ENCODE data around the gene TMC8. TPM values are rescaled to one million over a fixed set of nuclear protein-coding genes. Genes with fewer than 3 reads are reported as not detected.

Gene TMC8
- total and polyA plus RNA-seq, 2 of the 8 experiments (the other 6 are each of a cell fraction or from before 2014, with no cell fraction given), result 1.00 to 2.8 TPM

DNA sequence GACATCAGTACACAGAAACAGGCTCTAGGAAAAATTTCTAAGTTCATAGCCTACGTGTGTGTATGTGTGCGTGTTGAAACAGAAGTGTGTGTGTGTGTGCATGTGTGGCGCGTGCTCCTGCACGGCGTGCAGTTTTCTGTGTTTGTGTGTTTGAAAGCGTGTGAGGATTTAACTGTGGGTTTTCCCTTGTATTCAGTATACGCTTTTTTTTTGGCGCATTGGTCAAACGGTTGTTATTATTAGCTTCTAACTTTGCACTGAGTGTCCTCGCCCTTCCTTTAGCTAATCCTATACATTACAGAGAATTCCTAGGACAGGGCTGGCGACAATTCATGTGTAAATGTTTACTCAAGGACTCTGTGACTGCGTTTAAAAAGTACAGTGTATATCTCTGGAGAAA is 25.0 kb upstream of the TMC8 start:
- Histone ChIP-seq H3K79me1 (ENCODE audit: low read depth, low read length) (no peaks in the 10 kb centered on the region), H2BK15ac (ENCODE audit: low read length) (no peak overlapping the region), H4K5ac (ENCODE audit: insufficient read length, low read depth, low read length) (no peak overlapping the region), H3K27ac (ENCODE audit: low read depth, low read length) (no peak overlapping the region), H3K56ac (replicated peaks; ENCODE audit: insufficient read length, low read depth, low read length) (no peak overlapping the region), H3K4ac (replicated peaks; ENCODE audit: insufficient read length, low read depth, low read length) (no peak overlapping the region), H3K18ac (ENCODE audit: extremely low read depth, low read length) (no peak overlapping the region), H4K91ac (replicated peaks; ENCODE audit: insufficient read length, low read length) (no peak overlapping the region), H3K27me3 (replicated peaks in 1 of 4; ENCODE audit: control insufficient read depth in 3 of 4, extremely low read depth in 1 of 4, insufficient read depth in 3 of 4, low read length in 3 of 4) (no peaks in the 10 kb centered on the region), H3K36me3 (ENCODE audit: control insufficient read depth in 2 of 4, insufficient read depth in 4 of 4, low read length in 3 of 4) (peaks cover 2 to 39% (median 29%) of the 10 kb centered on the region in 4 experiments; a peak in 6 of 8 replicates), H2BK12ac (ENCODE audit: low read depth, low read length) (no peak overlapping the region), H3K4me2 (ENCODE audit: insufficient read depth in 1 of 2, low read depth in 2 of 2, low read length in 2 of 2) (no peak overlapping the region), H4K20me1 (replicated peaks in 1 of 2; ENCODE audit: control insufficient read depth in 1 of 2, insufficient read depth in 2 of 2, low read length in 2 of 2) (peaks cover 0 to 2% of the 10 kb centered on the region in 2 experiments), H3K9ac (replicated peaks in 1 of 4; ENCODE audit: extremely low read depth in 1 of 4, low read depth in 3 of 4, low read length in 3 of 4) (no peak overlapping the region), H3K4me1 (replicated peaks in 1 of 4; ENCODE audit: control insufficient read depth in 3 of 4, insufficient read depth in 4 of 4, low read length in 3 of 4) (no peaks in the 10 kb centered on the region), H2AFZ (ENCODE audit: low read length) (no peak overlapping the region), H3K14ac (ENCODE audit: insufficient read length) (no peak overlapping the region), H3K79me2 (ENCODE audit: control insufficient read depth in 1 of 2, insufficient read depth in 2 of 2, low read length in 2 of 2) (no peaks in the 10 kb centered on the region), H2BK20ac (ENCODE audit: low read length) (no peak overlapping the region), H2BK120ac (replicated peaks; ENCODE audit: low read depth, low read length) (no peak overlapping the region), H2AK5ac (ENCODE audit: low read depth, low read length) (no peak overlapping the region), H3K23me2 (ENCODE audit: low read depth, low read length) (no peaks in the 10 kb centered on the region), H4K8ac (ENCODE audit: extremely low read depth, insufficient read depth, low read length) (no peak overlapping the region), H3K23ac (ENCODE audit: insufficient read length) (no peak overlapping the region), H3K4me3 (ENCODE audit: extremely low read depth in 1 of 4, insufficient read depth in 2 of 4, low read depth in 3 of 4, low read length in 4 of 4) (no peak overlapping the region), H2BK5ac (ENCODE audit: low read depth, low read length) (no peak overlapping the region), H3K9me3 (ENCODE audit: insufficient read depth in 2 of 2, low read depth in 1 of 2, low read length in 1 of 2) (peaks cover 0 to 3% of the 10 kb centered on the region in 2 experiments; a peak in 1 of 4 replicates)
- ChIA-PET POLR2A (ENCODE audit: partially characterized antibody) (interaction anchor here (0.9 kb wide), 1 partner anchor 68 kb away, joined by 4 read pairs; no protein-coding TSS in a partner anchor), CTCF (ENCODE audit: partially characterized antibody) (interaction anchor here (0.6 to 2.5 kb wide), 4 partner anchors 10 to 481 kb away, joined by 3 to 9 read pairs (median 6); no protein-coding TSS in a partner anchor)
- FAIRE-seq (no peak), DNase-seq (ENCODE audit: low read depth in 1 of 2, low spot score in 2 of 2) (no peak)
- WGBS, 2 experiments (ENCODE audit: extremely low coverage in 1 of 2, insufficient coverage in 1 of 2, insufficient read length in 1 of 2, insufficient replicate concordance in 2 of 2, low coverage in 1 of 2, low lambda C conversion rate in 2 of 2, missing lambda C conversion rate in 1 of 2), result 92% methylated on average over 13 of the region's 13 CpGs; no CpG with 5 or more reads in 1 of the 2 experiments
- TF ChIP-seq, protein P1, sequence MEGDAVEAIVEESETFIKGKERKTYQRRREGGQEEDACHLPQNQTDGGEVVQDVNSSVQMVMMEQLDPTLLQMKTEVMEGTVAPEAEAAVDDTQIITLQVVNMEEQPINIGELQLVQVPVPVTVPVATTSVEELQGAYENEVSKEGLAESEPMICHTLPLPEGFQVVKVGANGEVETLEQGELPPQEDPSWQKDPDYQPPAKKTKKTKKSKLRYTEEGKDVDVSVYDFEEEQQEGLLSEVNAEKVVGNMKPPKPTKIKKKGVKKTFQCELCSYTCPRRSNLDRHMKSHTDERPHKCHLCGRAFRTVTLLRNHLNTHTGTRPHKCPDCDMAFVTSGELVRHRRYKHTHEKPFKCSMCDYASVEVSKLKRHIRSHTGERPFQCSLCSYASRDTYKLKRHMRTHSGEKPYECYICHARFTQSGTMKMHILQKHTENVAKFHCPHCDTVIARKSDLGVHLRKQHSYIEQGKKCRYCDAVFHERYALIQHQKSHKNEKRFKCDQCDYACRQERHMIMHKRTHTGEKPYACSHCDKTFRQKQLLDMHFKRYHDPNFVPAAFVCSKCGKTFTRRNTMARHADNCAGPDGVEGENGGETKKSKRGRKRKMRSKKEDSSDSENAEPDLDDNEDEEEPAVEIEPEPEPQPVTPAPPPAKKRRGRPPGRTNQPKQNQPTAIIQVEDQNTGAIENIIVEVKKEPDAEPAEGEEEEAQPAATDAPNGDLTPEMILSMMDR (IDR thresholded peaks at IDR 0.05; ENCODE audit: control extremely low read depth in 1 of 3, insufficient read depth in 1 of 3, low read depth in 1 of 3, low read length in 3 of 3), result no peak
- TF ChIP-seq FOSL1 (IDR thresholded peaks at IDR 0.05; ENCODE audit: insufficient read depth, low read depth, low read length) (no peak), BACH1 (IDR thresholded peaks at IDR 0.05; ENCODE audit: low read length) (no peak), SAP30 (IDR thresholded peaks at IDR 0.05; ENCODE audit: insufficient read depth, insufficient replicate concordance, low read length) (no peak), CBX8 (IDR thresholded peaks at IDR 0.05; ENCODE audit: borderline replicate concordance, low read depth, low read length) (no peak), SP1 (IDR thresholded peaks at IDR 0.05; ENCODE audit: low read depth, low read length) (no peak), TEAD4 (IDR thresholded peaks at IDR 0.05; ENCODE audit: low read depth, low read length) (no peak), CHD1 (IDR thresholded peaks at IDR 0.05; ENCODE audit: low read depth, low read length) (no peak), MAFK (IDR thresholded peaks at IDR 0.05; ENCODE audit: low read depth, low read length) (no peak), NANOG (IDR thresholded peaks at IDR 0.05; ENCODE audit: insufficient read depth, low read depth, low read length, poor library complexity, severe bottlenecking) (no peak), EGR1 (IDR thresholded peaks at IDR 0.05; ENCODE audit: borderline replicate concordance, low read depth, low read length) (no peak)

All from H1 (cell line).